GM21360 (cell line): ENCODE results near the gene PRSS35.
A peak's percentile ranks its signal among the peaks of the same experiment; 100 is the strongest.
"Not testable (repeated sequence)": the region's sequence is repeated elsewhere in the genome, so short reads cannot be mapped to it uniquely, and the experiment has no call there.

Experiments used
- ATAC-seq: cut with Tn5 transposase; IDR thresholded peaks from one replicate; pipeline ENCODE4 v1.9.1; 2021; ENCODE audit warnings: mild to moderate bottlenecking, moderate library complexity; ENCODE audit not compliant: unreplicated experiment

The PRSS35 gene

DNA sequence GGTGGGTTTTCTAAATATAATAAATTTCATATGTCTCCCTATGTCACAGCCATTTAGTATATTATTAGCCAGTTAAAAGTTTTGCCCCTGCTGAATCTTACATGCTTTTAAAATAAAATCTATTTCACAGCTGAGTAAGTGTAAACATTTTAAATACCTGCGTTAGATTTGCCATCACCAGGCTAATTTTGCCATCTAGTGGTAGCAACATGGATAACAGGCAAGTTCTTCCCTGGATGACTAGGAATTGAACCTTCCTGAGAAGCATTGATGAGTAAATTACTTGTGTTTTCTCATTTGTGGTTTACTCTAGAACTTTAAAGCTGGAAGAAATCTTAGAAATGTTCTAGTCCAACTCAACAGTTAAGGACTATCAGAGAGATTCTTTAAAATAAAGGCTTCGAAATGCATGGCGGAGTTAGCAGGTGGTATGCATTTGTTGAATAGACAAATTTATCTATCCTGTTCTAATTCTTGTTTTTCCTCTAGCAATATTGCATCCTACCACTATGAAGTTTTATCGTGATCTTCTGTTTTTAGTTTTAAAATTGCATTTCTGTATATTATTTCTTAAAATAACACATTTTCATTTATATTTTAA lies 2.6 kb downstream of the PRSS35 start:
- ATAC-seq = peak; percentile 49

DNA sequence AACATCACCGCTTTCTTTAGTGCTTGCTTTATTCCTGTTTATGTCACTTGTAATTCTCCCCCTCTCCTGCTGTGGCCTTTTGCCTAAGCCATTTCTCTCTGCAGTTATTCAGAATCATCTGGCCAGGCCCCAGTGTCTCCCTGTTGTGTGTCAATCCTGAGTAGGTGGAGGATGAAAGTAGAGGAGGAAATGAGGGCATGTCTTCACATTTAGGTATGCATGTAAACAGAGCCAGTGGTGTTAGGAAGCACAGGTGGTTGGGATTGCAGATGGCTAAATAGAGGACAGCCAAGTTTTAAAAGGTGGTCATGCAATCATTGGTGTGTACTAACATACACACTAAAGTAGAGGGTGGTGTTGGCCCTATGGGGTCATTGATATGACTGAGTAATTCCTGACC lies 5.2 kb downstream of the PRSS35 start:
- ATAC-seq = no peak

DNA sequence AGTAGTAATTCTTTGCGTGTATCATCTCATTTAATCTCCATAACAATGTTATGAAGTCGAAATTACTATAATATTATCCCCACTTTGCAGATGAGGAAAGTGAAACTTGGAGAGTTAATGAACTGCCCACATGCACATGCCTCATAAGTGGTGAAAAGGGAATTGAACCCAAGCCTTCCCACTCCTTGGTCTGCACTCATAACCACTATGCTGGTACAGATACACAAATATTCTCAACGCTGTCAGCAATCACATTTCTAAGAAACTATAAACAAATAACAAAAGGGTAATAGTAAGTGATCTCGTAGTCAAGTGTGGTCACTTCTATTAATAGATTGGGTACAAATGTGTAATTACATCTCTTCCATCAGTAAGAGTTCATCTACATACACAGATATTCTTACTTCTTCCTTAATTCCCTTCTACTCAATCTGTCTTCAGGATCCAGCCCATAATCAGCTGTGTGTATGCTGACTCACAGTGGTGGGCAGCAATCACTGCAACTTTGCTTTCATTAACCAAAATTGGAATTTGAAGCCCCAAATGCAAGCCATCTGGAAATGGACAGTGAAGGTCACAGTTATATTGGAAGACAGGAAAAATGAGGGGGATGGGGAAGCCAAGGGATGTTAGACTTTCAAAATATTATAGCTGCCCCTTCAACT lies 6.6 kb downstream of the PRSS35 start:
- no peak for ATAC-seq

DNA sequence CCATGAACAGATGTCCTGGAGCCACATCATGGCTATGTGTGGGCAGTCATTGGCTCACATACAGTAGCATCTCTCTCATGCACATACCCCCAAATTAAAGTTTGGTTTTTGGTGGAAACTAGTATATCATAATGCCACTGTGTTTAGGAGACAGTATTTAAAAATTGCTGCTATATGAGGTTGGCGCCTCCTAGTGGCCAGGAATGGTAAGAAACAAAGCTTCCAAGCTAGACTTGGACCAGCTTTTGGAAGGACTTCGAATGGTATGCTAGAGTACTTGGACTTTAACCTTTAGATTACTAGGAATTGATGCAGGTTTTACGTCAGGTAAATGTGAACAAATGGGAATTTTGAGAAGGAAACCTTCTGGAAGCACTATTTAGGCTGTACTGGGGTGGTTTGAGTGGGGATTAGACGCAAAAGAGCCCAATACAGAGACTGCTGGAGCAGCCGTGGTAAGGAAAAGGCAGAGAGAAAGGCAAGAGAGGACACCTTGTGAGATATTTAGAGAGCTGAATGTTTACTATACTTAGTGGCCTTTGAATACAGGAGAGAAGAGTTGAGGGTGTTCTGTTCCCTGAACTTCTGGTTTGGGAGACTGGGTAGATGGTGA lies 23.8 kb downstream of the PRSS35 start:
- ATAC-seq = peak; percentile 84

GRCh38 chr6:83536647-83537589 lies 24.6 kb downstream of the PRSS35 start:
- ATAC-seq = no peak

DNA sequence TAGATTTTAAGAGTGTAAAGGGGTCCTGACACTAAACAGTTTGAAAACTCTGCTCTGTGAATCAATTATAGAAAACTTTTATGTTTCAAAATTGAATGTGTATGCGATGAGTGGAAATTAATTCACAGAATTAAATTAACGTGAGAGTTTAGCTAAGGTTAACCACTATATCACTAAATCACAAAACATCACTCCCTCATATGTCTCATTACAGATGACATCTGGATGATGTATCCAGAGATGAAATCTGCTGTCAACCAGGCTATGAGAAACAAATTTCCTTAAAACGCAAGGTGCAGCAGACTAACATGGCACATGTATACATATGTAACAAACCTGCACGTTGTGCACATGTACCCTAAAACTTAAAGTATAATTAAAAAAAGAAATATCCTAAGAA lies 27.3 kb downstream of the PRSS35 start:
- ATAC-seq = no peak

GRCh38 chr6:83546636-83547035 lies 34.3 kb downstream of the PRSS35 start:
- no peak for ATAC-seq

DNA sequence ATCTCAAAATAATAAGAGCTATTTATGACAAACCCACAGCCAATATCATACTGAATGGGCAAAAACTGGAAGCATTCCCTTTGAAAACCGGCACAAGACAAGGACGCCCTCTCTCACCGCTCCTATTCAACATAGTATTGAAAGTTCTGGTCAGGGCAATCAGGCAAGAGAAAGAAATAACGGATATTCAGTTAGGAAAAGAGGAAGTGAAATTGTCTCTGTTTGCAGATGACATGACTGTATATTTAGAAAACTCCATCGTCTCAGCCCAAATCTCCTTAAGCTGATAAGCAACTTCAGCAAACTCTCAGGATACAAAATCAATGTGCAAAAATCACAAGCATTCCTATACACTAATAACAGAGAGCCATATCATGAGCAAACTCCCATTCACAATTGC lies 38.1 kb downstream of the PRSS35 start:
- ATAC-seq = not testable (repeated sequence)

DNA sequence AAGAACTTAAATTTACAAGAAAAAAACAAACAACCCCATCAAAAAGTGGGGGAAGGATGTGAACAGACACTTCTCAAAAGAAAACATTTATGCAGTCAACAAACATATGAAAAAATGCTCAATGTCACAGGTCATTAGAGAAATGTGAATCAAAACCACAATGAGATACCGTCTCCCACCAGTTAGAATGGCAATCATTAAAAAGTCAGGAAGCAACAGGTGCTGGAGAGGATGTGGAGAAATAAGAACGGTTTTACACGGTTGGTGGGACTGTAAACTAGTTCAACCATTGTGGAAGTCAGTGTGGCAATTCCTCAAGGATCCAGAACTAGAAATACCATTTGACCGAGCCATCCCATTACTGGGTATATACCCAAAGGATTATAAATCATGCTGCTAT lies 39.4 kb downstream of the PRSS35 start:
- not testable (repeated sequence) for ATAC-seq

- ATAC-seq = no peak
Measured at GRCh38 chr6:83556871-83557270, 44.5 kb downstream of the PRSS35 start.

DNA sequence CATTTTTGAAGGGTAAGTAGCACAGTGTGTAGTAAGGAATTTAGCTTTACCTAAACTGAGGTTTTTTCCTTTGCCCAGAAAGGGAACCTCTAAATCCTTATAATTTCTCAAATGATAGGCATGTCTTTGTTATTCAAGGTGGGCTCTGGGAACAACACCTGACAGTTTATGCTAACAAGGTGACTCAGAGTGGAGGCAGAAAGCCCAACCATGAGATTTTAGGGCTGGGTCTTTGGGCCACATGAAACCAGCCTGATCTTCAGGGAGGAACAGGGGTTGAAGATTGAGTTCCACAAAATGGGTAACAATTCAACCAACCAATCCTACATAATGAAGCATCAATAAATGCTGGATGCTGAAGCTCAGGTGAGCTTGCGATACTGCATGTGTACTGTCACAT lies 46.6 kb downstream of the PRSS35 start:
- no peak for ATAC-seq

DNA sequence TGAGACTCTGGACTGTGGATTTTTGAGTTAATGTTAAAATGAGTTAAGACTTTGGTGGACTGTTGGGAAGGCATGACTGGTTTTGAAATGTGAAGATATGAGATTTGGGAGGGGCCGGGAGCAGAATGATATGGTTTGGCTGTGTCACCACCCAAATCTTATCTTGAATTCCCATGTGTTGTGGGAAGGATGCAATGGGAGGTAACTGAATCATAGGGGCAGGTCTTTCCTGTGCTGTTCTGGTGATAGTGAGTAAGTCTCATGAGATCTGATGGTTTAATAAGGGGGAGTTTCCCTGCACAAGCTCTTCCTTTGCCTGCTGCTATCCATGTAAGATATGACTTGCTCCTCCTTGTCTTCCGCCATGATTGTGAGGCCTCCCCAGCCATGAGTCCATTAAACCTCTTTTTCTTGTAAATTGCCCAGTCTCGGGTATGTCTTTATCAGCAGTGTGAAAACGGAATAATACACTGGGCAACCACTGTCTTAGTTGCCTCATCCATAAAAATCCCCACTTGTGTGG lies 59.4 kb downstream of the PRSS35 start:
- ATAC-seq = not testable (repeated sequence)

DNA sequence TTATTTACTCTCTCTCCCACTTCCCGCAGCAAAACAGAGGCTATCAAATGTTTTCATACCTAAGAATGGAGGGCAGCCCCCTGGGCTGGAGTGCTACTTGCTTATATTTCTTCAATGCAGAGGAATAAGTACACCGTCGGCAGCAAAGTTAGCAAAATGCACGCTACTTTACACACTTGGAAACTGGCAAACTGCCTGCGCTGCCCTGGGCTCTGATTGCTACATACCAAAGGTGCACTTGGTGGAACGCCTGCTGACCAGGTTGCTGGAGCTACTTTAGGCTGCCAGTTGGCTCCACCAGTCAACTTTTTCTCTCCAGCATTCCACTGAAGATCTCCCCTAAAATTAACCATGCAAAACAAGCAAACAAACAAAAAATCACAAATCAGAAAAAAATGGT lies 62.4 kb downstream of the PRSS35 start:
- no peak for ATAC-seq
